Glutamatergic neuron (in vitro differentiated cells): ENCODE results near the gene PCDH10. TPM values are rescaled to one million over a fixed set of nuclear protein-coding genes. Genes with fewer than 3 reads are reported as not detected.

Source experiments
- DNase-seq: peaks from one replicate; pipeline ENCODE4 v3.0.0; 2022
- H3K27ac Mint-ChIP-seq: one replicate; pipeline ENCODE4 v1.8.0; 2020; ENCODE audit warnings: mild to moderate bottlenecking, mixed read lengths, inconsistent platforms; ENCODE audit not compliant: unreplicated experiment
- H3K27me3 Mint-ChIP-seq: one replicate; pipeline ENCODE4 v1.8.0; 2020; ENCODE audit warnings: mild to moderate bottlenecking, moderate library complexity, mixed read lengths, inconsistent platforms; ENCODE audit not compliant: unreplicated experiment
- H3K36me3 Mint-ChIP-seq: one replicate; pipeline ENCODE4 v1.8.0; 2020; ENCODE audit warnings: mild to moderate bottlenecking, mixed read lengths, inconsistent platforms; ENCODE audit not compliant: unreplicated experiment
- H3K4me1 Mint-ChIP-seq: one replicate; pipeline ENCODE4 v1.8.0; 2020; ENCODE audit warnings: mild to moderate bottlenecking, low read depth, mixed read lengths, inconsistent platforms; ENCODE audit not compliant: unreplicated experiment
- H3K4me3 Mint-ChIP-seq: one replicate; pipeline ENCODE4 v1.8.0; 2020; ENCODE audit warnings: mild to moderate bottlenecking, mixed read lengths, inconsistent platforms; ENCODE audit not compliant: unreplicated experiment
- H3K9me3 Mint-ChIP-seq: one replicate; pipeline ENCODE4 v1.8.0; 2020; ENCODE audit warnings: mild to moderate bottlenecking, moderate library complexity, mixed read lengths, inconsistent platforms; ENCODE audit not compliant: unreplicated experiment
- CTCF ChIP-seq: fragments of 200-600 bp; sonication (generic); IDR thresholded peaks from one replicate; pipeline ENCODE4 v1.5.0; 2021; ENCODE audit not compliant: partially characterized antibody, unreplicated experiment
- total RNA-seq: library from RNA; stranded (reverse); fragmentation: NEBNext Ultra II Directional; extraction: Animal tissue kit (Norgen Biotek cat#: 25700); gene quantifications from one replicate; pipeline ENCODE4 v1.2.1, GENCODE V29; 2021; ENCODE audit not compliant: unreplicated experiment

PCDH10 gene
- total RNA-seq, 1 donor from 2014 or later, result 1.7 TPM

GRCh38 chr4:133186210-133186609, 37.1 kb downstream of the PCDH10 start:
- no peak for TF ChIP-seq CTCF
- no peaks in the 10 kb centered on the region for H3K9me3 Mint-ChIP-seq
- no peaks in the 10 kb centered on the region for H3K27me3 Mint-ChIP-seq
- no peak overlapping the region for H3K4me3 Mint-ChIP-seq
- H3K27ac Mint-ChIP-seq, result no peak overlapping the region
- DNase-seq, result no peak
- peaks cover 1% of the 10 kb centered on the region for H3K4me1 Mint-ChIP-seq
- no peaks in the 10 kb centered on the region for H3K36me3 Mint-ChIP-seq

GRCh38 chr4:133186845-133187244, 37.8 kb downstream of the PCDH10 start:
- Mint-ChIP-seq H3K36me3 (no peaks in the 10 kb centered on the region), H3K27me3 (no peaks in the 10 kb centered on the region)
- no peak for TF ChIP-seq CTCF

GRCh38 chr4:133188433-133189146, 39.5 kb downstream of the PCDH10 start:
- H3K36me3 Mint-ChIP-seq, result no peaks in the 10 kb centered on the region
- peaks cover 1% of the 10 kb centered on the region for H3K4me1 Mint-ChIP-seq
- DNase-seq, result no peak
- no peak overlapping the region for H3K4me3 Mint-ChIP-seq
- H3K27ac Mint-ChIP-seq, result no peak overlapping the region
- no peaks in the 10 kb centered on the region for H3K27me3 Mint-ChIP-seq
- H3K9me3 Mint-ChIP-seq, result no peaks in the 10 kb centered on the region
- no peak for TF ChIP-seq CTCF

More at GRCh38 chr4:133186845-133187244, 37.8 kb downstream of the PCDH10 start:
- Mint-ChIP-seq H3K4me1 (peaks cover 1% of the 10 kb centered on the region), H3K9me3 (no peaks in the 10 kb centered on the region), H3K4me3 (no peak overlapping the region), H3K27ac (no peak overlapping the region)
- no peak for DNase-seq

GRCh38 chr4:133189147-133189517, 40.0 kb downstream of the PCDH10 start:
- Mint-ChIP-seq H3K4me1 (peaks cover 1% of the 10 kb centered on the region), H3K27ac (no peak overlapping the region), H3K36me3 (no peaks in the 10 kb centered on the region), H3K4me3 (no peak overlapping the region), H3K9me3 (no peaks in the 10 kb centered on the region), H3K27me3 (no peaks in the 10 kb centered on the region)
- DNase-seq, result no peak
- TF ChIP-seq CTCF, result no peak

GRCh38 chr4:133190098-133190497, 41.0 kb downstream of the PCDH10 start:
- no peak for TF ChIP-seq CTCF
- H3K27me3 Mint-ChIP-seq, result no peaks in the 10 kb centered on the region
- H3K4me3 Mint-ChIP-seq, result no peak overlapping the region
- H3K27ac Mint-ChIP-seq, result no peak overlapping the region
- peaks cover 1% of the 10 kb centered on the region for H3K4me1 Mint-ChIP-seq
- DNase-seq, result no peak
- no peaks in the 10 kb centered on the region for H3K36me3 Mint-ChIP-seq
- no peaks in the 10 kb centered on the region for H3K9me3 Mint-ChIP-seq
